GM19240 (cell line): Measurements from ENCODE around the gene AUTS2.
"Not testable (repeated sequence)": the region's sequence is repeated elsewhere in the genome, so short reads cannot be mapped to it uniquely, and the experiment has no call there.

ENCODE experiments used
- DNase-seq: peaks from one replicate; pipeline ENCODE4 v3.0.0; 2011; ENCODE audit warnings: low spot score; ENCODE audit not compliant: insufficient read length

AUTS2 gene

DNA sequence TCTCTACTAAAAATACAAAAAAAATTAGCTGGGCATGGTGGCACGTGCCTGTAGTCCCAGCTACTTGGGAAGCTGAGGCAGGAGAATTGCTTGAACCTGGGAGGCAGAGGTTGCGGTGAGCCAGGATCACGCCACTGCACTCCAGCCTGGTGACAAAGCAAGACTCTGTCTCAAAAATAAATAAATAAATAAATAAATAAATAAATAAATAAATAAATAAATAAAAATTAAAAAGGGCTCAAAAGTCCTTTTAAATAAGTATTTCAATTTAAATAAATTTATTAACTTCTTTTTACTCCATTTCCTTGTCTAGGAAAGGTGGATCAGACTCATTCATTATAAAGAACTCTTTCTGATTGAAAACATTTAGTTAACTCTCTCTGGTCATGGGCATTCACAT is 766.1 kb downstream of the AUTS2 start:
- not testable (repeated sequence) for DNase-seq

DNA sequence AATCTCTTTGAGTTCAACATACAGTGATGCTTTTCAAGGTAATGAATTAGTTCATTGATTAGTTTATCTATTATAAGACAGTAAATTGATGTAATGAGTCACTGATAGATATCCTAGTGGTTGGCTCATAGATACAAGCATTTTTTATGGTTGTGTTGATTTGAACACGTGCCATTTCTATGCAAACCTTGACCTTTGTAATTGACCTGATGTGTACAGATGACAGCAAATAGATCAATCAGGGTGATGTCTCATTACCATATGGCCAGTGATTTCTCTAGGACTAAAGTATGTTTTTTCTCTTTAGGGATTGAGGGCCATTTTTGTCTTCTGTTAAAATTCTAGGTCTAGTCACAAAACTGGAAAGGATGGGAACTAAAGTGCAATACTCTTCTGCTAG is 773.4 kb downstream of the AUTS2 start:
- no peak for DNase-seq

DNA sequence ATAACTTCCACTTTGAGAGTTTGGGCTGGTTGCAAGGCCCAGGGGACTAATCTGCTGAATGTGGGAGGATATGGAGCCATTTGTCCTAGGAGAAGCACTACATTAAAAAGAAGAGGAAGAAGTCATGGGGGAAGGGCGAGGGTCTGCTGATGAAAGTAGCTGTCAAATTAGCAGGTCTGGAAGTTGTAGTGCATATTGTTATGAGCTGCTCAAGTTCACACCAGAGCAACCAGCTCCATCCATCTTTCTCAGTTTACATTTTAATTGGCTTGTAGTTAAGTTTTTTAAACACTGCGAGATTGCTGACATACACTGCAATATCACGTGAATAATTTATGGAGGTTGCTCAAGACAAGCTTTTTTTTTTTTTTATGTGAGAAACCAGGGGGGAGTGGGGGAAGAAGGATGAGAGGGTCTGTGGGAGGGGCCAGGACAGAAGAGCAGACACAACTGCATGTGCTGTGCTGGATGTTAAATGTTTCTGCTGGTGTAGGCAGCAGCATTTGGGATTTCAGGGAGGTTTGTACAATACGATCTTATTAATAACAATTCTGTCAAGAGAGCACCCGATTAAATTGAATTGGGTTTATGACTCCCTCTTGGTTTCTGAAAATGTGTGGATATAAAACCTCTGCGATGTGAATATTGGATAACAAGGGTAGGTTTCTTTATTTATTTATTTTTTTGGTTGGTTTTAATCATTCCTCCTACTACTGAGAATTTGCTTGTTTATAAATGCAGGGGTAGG is 774.7 kb downstream of the AUTS2 start:
- no peak for DNase-seq

DNA sequence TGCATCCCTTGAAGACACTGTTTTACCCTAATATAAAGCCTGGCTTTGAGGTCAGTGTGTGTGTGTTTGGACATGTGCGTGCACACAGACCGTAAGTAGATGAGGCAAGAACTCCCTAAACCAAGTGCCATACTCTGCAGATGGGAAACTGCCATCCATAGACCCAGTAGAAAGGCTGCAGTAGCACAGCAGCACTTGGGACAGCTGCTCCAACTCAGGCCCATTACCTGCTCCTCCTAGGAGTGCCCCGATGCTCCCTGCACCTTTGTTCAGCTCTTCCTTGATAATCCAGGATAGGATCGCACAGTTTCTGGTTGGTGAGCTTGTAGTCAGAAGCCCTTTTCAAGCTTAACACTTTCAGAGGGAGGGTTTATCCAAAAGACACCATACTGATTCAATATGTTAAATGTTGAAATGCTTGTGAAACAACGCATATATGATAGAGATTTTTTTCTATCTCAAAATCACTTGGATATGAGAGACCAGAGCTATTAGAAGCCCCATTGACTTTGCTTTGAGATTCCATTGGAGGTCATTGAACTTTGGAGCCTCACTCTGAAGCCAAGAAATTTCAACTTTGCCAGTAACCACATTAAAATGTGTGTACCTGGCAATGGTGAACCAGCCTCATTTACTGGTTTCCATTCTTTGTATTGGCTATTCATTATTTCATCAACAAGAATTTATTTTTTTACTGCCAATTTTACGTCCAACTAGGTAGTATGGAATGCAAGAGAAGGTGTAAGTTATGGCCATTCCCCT is 776.7 kb downstream of the AUTS2 start:
- DNase-seq = no peak

DNA sequence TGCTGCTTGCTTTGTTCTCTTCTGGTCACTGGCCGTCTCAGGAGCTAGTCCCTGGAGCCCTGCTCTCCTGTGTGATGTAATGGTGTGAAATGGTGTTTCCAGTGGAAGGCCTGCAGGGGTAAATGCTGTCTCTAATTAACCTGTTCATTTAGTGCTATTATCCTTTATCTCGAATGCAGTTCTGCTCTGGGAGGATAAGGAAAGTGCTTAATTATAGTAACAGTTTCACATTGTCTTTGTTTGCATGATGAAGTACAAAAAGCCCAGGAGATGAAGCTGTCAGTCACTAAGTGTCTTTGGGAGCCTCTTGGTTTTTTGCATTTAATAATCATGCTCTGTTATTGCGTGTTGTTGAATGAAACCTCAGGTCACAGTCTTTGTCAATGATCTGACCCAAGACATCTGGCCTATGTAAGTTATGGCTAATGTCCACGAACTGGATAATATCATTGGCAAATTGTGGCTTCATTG is 778.3 kb downstream of the AUTS2 start:
- no peak for DNase-seq

DNA sequence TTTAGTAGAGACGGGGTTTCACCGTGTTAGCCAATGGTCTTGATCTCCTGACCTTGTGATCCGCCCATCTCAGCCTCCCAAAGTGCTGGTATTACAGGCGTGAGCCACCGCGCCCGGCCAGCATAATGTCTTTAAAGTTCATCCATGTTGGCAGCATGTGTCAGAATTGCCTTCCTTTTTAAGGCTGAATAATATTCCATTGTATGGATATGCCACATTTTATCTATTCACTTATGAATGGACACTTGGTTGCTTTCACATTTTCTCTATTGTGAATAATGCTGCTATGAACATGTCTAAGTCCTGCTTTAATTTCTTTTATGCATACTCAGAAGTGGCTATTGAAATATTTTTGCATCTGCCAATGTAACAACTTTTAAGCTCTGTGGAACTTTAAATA is 779.7 kb downstream of the AUTS2 start:
- DNase-seq = no peak

DNA sequence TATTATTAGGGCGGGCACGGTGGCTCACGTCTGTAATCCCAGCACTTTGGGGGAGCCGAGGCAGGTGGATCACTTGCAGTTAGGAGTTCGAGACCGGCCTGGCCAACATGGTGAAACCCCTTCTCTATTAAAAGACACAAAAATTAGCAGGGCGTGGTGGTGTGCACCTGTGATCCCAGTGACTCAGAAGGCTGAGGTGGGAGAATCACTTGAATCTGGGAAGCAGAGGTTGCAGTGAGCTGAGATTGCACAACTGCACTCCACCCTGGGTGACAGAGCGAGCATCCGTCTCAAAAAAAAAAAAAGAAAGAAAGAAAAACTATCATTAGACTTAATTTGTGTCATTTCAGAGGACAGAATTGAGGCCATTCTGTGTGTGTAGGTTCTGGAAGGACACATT is 780.9 kb downstream of the AUTS2 start:
- DNase-seq = no peak

DNA sequence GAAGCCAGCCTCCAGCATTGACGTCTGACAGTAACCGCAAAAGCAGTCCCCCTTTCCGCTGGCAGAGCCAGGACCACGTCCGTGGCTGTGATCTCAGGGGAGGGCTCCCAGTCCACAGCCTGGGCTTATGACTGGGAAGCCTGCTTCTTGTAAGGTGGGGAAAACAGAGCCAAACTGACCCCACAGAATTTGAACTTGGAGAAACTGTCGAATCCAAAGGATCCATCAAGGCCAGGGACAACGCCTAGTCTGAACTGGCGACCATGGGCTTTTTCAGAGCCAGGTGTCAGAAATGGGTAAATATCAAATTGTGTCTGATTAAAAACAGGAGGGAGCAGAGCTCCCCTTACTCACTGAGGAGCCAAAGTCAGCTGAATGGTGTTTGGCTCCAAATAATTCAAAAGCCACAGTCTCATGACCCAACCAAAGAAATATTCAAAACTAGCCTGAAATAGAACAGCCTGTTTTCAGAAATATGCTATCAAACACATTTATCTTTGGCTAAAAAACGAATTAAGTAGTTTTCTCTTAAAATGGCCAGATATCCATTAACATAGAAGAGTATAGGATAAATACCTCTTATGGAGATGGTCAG is 782.2 kb downstream of the AUTS2 start:
- DNase-seq = no peak

DNA sequence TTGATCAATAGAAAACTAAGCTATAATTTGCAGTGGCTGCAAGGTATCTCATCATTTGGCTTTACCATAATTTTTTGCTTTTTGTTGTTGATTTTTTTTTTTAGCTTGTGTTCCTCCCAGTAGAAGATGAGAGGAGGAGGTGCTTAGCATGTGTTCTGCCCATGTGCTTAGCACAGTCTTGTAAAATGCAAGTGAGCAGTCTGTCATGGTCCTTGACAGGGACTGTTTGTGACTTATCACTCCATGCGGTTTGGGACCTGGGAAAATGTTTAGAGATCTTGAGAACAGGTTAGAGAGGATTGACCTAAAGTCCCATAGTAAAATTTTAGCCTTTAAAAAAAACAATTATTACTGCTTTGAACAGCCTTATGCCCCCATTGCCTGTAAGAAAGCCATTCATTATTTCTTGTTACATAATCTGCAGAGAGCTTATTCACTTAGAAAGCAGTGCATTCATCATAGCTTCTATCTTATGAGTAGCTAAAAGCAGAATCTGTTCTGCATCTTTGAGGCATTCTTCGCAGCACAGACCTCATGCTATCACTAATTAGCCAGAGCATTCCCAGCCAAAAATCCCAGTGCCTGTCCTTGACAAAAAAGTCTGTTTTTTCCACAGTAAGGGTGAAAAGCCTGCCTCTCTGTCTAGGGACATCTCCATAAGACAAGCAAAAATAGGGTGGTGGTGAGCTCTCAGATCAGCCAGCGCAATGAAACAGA is 784.9 kb downstream of the AUTS2 start:
- DNase-seq = no peak

DNA sequence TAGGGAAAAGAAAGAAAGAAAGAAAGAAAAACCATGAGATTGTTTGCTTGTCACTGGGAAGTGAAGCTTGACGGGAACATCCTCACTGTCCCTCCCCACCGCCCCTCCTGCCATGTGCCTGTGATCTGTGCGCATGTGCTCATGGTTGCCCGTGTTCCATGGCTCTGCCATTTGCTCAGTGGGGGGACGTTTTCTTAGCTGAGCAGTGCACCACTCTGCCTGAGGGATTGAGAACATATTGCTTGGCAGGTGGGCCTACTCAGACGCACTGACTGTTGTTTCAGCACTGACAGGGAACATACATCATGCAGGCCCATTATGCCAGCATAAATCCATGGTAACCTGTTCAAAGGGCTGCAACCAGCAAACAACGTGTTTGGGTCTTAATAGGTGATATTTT is 785.7 kb downstream of the AUTS2 start:
- no peak for DNase-seq

DNA sequence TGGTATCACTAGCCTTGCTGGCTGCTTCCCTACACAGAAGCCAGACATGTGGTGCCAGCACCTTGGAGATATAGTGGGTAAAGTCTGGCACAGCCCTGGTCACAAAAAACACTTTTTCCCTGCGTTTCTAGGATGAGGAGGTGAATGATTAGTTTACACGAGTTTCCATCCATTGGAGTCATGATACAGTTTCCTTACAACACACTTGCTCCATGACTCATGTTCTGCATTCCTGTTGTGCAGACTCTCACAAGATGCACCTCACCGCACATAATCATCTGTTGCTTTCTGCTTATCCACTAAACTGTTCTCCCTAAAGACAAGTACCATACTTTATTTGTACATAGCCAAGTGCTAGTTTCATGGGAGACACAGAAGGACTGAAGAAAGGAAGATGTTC is 786.6 kb downstream of the AUTS2 start:
- DNase-seq = no peak

DNA sequence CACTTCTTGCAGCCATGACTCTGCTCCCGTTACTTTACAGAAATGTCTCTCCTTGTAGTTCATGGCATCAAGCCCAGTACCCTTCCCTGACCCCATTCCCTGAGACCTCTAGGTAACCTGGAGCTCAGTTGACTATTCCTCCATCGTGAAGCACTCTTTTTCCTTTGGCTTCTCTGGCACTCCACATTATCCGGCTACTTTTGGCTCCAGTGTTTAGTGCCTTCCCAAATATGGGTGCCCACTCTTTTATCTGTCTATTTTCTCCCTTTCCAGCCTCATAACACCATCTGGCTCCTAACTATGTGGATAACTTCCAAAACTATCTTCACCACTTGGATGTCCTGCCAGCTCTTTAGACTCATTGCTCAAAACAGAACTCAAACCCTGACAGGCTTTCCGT is 788.9 kb downstream of the AUTS2 start:
- no peak for DNase-seq

DNA sequence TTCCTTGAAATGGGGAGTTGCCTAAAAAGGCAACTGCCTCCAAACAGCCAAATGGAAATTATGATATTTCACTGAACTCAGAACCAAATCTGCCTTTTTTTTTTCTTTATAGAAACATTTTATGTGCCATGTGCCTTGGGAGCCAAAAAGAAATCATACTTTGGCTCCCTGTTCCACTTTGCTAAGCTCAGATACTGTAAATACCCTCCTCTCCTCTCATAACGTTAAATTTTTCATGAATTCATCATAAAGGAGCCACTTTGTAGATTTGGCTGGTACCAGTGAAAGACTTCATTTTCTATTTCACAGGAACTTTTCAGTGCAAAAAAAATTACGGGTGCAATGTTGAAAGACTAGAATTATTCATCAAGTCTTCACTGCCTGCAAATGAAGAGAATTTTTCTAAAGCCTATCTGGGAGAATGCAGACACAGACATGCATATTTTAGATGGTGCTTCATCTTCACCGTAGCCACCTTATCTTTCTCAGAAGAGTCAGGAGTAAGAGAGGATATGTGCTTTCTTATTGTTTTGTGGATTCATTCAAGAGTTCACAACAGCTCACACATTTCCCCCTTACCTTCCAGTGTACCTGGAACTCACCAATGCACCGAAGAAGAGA is 791.4 kb downstream of the AUTS2 start:
- DNase-seq = no peak

DNA sequence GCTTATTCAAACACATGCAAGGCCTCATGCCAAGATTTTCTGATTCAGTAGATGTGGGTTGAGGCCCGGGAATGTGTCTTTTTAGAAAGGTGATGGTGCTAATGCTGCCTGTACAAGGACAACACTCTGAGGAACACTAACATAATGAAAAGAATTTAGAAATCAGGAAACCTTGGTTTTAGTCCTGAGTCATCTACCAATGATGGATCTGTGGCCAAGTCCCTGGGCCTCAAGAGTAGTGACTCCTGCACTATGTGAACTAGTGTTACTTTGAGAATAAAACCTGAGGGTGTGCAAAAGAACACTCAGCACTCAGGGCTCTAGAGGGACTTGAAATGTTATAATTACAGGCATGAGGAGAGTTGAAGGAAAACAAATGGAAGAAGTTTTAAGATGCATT is 792.0 kb downstream of the AUTS2 start:
- no peak for DNase-seq

DNA sequence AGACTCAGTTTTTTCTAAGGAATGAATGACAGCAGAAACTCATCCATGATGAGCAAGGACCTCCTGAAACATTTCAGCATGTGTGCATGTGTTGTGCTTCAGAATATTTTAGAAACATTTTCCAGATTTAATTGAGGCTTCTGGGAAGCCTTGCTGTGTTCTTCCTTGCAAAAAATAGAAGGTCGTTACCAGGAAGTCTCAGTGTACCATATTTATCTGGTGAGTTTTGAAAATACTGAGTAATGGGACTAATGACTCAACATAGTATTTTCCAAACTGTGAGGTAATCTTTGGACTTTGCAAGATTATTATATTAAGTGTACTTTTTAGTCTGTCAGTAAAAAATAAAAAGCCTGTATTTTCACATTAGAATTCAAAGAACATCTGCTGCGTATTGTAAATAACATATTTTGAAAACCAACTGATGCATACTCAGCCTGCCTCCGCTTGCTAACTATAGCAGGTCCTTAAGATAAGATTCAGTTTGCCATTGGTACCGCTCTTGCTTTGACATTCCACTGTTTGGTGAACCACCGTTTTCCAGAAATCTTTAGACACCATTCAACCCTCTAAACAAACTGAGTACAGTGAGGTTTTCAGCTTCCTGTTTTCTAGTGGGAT is 794.1 kb downstream of the AUTS2 start:
- no peak for DNase-seq

DNA sequence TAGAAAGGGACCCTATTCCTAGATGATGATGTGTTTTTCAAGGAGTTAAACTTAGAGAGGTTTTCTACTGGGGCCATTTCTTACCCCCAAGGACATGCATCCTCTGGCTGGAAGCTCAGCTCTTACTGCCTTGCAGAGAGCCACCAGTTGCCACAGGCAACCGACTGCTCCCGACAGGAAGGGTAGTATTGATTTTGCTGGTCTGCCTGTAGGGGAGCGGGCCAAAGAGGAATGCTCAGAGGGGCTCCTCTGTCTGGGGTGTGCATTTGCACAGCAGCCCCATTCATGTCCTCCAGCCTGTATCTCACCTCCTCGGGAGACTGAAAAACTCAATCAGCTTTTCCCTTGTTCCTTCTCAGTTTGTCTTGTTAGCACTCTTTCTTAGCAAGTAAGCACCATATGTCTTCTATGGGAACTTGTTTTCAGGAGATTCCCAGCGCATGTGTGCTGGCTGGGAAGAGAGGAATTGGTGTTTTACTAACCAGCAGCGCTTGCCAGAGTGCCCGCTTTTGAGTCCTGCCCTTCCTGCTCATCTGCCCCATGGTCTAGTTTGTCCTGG is 794.7 kb downstream of the AUTS2 start:
- no peak for DNase-seq

DNA sequence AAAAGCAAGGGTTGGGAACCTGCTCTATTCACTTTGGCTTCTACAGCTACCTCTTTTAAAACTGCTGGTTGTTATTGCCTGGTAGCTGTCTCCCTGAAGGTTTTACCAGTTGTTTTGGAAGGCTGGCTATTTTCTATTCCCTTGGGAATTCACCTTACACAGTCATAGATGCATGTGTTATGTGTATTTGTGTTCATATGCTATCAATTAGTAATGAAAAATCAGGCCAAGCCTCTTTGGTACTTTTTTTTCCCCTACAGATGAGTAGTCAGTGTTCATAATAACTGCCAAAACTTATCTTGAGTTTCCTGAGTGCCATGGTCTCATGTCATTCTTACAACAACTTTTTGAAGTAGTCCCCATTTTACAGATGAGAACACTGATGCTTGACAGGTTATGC is 795.7 kb downstream of the AUTS2 start:
- no peak for DNase-seq

DNA sequence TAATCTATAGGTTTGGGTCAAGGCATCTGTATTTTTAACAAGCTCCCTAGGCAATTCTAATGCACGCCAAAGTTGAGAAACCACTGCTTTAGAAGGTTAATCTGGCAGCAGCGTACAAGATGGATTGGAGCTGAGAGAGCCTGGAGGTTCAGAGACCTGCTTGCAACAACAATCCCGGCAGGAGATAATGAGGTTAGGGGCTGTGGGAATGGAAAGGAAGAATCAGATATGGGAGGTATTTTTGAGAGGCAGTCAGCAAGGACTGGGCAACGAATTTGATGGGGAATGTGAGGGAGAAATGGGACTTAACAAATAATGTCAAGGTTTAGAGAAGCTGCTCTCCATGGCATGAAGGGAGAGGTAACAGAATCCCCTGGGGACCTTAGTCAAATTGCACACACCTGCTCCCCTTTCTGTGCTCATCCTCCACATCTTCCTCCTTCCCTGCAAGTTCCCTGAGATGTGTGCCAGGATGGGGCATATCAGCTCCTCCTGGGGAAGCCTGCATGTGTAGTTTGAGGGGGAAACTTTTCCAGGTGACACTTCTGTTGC is 802.6 kb downstream of the AUTS2 start:
- no peak for DNase-seq

DNA sequence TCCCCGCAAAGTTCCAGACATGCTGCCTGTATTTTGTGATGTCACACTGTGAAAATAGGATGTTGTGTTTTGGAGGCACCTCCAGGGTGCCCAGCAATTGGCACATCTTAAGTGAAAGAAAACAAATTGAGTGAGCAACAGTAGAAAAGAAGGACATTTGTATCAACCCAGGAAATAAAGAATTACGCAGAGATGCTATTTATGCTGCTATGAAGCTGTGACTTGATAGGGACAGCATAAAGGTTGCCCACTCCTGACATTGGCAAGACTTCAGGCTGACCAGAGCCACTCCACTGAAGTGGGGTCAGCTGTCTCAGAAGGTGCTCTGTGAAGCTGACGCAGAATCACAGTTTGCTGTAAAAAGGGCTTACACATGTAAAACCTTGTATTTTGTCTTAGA is 803.8 kb downstream of the AUTS2 start:
- DNase-seq = no peak

DNA sequence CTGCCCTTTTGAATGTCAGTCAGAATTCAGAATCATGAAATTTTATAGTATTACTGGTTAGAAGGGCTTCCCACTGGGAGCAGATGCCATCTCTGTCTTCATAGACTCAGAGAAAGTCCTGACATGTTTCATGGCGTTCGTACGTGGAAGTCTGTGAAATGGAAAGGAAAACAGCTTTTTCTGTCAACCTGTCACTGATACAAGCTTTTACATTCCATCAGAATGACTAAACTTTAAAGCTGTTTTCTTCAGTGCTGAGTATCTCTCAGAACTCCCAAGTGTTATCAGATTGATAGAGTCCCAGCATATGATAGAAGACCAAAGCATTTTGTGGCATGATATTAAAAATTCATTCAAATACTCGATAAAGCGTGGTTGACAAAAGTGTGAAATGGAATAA is 807.0 kb downstream of the AUTS2 start:
- no peak for DNase-seq
